ENCODE data around the gene NR4A1. TPM values are rescaled to one million over a fixed set of nuclear protein-coding genes. Genes with fewer than 3 reads are reported as not detected.
"Not testable (repeated sequence)": the region's sequence is repeated elsewhere in the genome, so short reads cannot be mapped to it uniquely, and the experiment has no call there.

NR4A1 gene
- total RNA-seq, 1 donor from 2014 or later, result 24.2 TPM

DNA sequence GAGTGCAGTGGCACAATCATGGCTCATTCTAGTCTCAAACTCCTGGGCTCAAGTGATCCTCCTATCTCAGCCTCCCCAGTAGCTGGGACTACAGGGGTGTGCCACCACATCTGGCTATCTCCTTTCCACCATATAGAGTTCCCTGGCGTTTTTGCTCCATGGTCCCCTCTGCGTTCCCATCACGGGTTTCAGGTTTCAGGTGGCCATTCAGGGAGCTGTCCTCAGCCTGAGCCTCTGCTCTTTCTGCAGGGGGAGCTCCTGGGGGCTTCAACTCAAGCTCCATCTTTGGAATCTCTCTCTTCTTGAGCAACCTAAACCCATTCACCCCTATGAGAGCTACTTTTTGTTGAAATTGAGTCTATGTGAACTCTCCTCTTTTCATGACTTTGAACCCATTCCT lies 39.8 kb downstream of the NR4A1 start:
- peaks cover 31% of the 10 kb centered on the region for H3K27me3 Mint-ChIP-seq
- H3K27ac Mint-ChIP-seq, result no peak overlapping the region
- H3K4me1 Mint-ChIP-seq, result peaks cover 14% of the 10 kb centered on the region
- H3K36me3 Mint-ChIP-seq (ENCODE audit: low read depth), result no peaks in the 10 kb centered on the region
- POLR2A ChIA-PET, result interaction anchor here (1.3 kb wide), 1 partner anchor 27 kb away, joined by 3 read pairs; no protein-coding TSS in a partner anchor
- TF ChIP-seq, protein P1, sequence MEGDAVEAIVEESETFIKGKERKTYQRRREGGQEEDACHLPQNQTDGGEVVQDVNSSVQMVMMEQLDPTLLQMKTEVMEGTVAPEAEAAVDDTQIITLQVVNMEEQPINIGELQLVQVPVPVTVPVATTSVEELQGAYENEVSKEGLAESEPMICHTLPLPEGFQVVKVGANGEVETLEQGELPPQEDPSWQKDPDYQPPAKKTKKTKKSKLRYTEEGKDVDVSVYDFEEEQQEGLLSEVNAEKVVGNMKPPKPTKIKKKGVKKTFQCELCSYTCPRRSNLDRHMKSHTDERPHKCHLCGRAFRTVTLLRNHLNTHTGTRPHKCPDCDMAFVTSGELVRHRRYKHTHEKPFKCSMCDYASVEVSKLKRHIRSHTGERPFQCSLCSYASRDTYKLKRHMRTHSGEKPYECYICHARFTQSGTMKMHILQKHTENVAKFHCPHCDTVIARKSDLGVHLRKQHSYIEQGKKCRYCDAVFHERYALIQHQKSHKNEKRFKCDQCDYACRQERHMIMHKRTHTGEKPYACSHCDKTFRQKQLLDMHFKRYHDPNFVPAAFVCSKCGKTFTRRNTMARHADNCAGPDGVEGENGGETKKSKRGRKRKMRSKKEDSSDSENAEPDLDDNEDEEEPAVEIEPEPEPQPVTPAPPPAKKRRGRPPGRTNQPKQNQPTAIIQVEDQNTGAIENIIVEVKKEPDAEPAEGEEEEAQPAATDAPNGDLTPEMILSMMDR (IDR thresholded peaks at IDR 0.05), result no peak
- CTCF ChIA-PET, result interaction anchor here (12.3 kb wide), 1 partner anchor 67 kb away, joined by 342 read pairs; no protein-coding TSS in a partner anchor
- intact Hi-C loops (cut with micrococcal nuclease), result no loop called here
- ATAC-seq (ENCODE audit: low read depth) (no peak), DNase-seq (no peak)
- no peaks in the 10 kb centered on the region for H3K9me3 Mint-ChIP-seq
- no peak overlapping the region for H3K4me3 Mint-ChIP-seq

DNA sequence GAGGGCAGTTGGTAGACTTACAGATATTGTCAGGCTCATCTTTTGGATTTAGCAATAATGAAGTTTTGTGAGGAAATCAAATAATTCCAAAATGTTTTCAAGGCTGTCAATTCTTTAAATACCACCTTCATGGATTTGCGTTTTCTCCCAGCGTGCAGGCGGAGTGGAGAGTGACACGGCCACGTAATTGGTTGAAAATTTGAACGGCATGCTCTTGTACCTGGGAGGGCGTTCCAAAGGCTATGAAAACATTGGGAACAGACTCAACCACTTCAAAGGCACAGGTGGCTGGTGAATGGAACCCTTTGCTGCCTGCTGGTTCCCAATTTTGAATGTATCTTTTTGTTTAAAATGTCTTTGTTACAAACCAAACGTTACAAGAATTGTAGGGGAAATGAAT lies 40.6 kb downstream of the NR4A1 start:
- DNase-seq (no peak), ATAC-seq (ENCODE audit: low read depth) (no peak)
- Mint-ChIP-seq H3K27me3 (peaks cover 28% of the 10 kb centered on the region), H3K36me3 (ENCODE audit: low read depth) (no peaks in the 10 kb centered on the region), H3K9me3 (no peaks in the 10 kb centered on the region), H3K4me1 (peaks cover 14% of the 10 kb centered on the region), H3K27ac (no peak overlapping the region), H3K4me3 (no peak overlapping the region)
- intact Hi-C loops (cut with micrococcal nuclease), result no loop called here
- ChIA-PET POLR2A (no interaction called here), CTCF (no interaction called here)
- TF ChIP-seq, protein P1 (IDR thresholded peaks at IDR 0.05), result no peak

- no peak overlapping the region for H3K4me3 Mint-ChIP-seq
- ChIA-PET CTCF (no interaction called here), POLR2A (no interaction called here)
- no peaks in the 10 kb centered on the region for H3K9me3 Mint-ChIP-seq
- intact Hi-C loops (cut with micrococcal nuclease), result no loop called here
- peaks cover 9% of the 10 kb centered on the region for H3K4me1 Mint-ChIP-seq
- H3K36me3 Mint-ChIP-seq (ENCODE audit: low read depth), result no peaks in the 10 kb centered on the region
- no peak overlapping the region for H3K27ac Mint-ChIP-seq
- peaks cover 30% of the 10 kb centered on the region for H3K27me3 Mint-ChIP-seq
- ATAC-seq (ENCODE audit: low read depth), result no peak
- DNase-seq, result no peak
- TF ChIP-seq, protein P1 (IDR thresholded peaks at IDR 0.05), result no peak
Measured at GRCh38 chr12:52093346-52093745, 42.1 kb downstream of the NR4A1 start.

GRCh38 chr12:52096332-52097044 lies 45.2 kb downstream of the NR4A1 start:
- ChIA-PET POLR2A (no interaction called here), CTCF (no interaction called here)
- peaks cover 26% of the 10 kb centered on the region for H3K27me3 Mint-ChIP-seq
- H3K9me3 Mint-ChIP-seq, result no peaks in the 10 kb centered on the region
- no peak for ATAC-seq (ENCODE audit: low read depth)
- H3K4me1 Mint-ChIP-seq, result no peaks in the 10 kb centered on the region
- no peak overlapping the region for H3K4me3 Mint-ChIP-seq
- no peak overlapping the region for H3K27ac Mint-ChIP-seq
- no peaks in the 10 kb centered on the region for H3K36me3 Mint-ChIP-seq (ENCODE audit: low read depth)
- TF ChIP-seq, protein P1 (IDR thresholded peaks at IDR 0.05), result no peak
- DNase-seq, result no peak
- intact Hi-C loops (cut with micrococcal nuclease), result no loop called here

DNA sequence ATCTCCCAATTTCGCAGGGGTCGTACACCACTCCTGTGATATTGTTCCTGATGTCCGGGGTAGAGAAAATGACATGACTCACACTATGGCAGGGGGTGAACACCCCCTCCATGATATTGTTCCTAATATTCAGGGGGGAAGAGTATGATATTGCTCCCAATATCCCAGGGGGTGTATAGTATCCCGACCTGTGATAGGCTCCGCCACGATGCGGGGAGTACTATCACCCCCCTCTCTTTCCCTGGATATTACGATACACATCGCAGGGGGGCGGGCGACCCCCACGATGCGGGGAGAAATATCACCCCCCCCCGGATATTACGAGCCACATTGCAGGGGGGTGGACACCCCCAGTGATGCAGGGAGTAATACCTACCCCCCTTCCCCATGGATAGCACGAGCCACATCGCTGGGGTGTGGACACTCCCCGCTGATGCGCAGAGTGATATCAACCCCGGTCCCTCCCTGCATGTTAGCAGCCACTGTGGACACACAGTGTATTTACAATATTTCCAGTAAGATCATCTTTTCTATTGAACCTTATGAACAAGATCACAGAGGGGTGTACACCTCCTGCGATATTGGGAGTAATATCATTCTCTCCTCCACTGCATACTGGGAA lies 45.9 kb downstream of the NR4A1 start:
- no peak overlapping the region for H3K4me3 Mint-ChIP-seq
- TF ChIP-seq, protein P1 (IDR thresholded peaks at IDR 0.05), result no peak
- ATAC-seq (ENCODE audit: low read depth), result no peak
- no peaks in the 10 kb centered on the region for H3K9me3 Mint-ChIP-seq
- peaks cover 20% of the 10 kb centered on the region for H3K27me3 Mint-ChIP-seq
- intact Hi-C loops (cut with micrococcal nuclease), result no loop called here
- POLR2A ChIA-PET, result no interaction called here
- no peaks in the 10 kb centered on the region for H3K36me3 Mint-ChIP-seq (ENCODE audit: low read depth)
- H3K27ac Mint-ChIP-seq, result no peak overlapping the region
- DNase-seq, result no peak
- CTCF ChIA-PET, result no interaction called here
- no peaks in the 10 kb centered on the region for H3K4me1 Mint-ChIP-seq

DNA sequence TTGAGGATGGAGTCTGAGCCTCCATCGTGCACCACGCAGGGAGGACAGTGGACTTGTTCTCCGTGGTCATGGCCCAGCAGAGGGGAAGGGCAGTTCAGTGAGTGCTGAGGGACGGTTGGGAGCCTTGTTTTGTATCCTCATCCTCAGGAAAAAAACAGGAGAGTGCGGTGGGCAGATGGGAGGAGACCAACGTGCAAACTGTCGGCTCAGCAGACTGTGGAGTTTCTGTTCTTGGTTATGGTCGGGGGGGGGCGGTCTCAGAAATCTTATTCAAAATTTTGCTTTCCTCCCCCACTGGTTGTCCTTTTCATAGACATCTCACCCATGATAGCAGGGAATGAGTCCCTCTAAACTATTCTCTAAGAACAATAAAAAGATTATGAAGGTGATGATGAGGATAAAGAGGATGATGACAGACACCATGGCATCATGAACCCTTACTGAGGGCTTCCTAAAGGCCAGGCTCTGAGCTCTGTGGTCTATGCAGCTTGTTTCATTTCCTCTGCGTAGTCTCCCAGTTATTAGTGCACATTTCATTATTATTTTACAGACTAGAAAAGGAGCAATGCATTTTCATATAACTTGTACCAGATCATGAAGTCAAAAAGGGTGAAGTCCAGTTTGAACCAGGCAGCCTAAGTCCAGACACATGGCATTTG lies 53.3 kb downstream of the NR4A1 start:
- not testable (repeated sequence) for H3K9me3 Mint-ChIP-seq; ATAC-seq (ENCODE audit: low read depth); DNase-seq; H3K36me3 Mint-ChIP-seq (ENCODE audit: low read depth)
- ChIA-PET CTCF (interaction anchor here (1.1 to 3.1 kb wide), 4 partner anchors 17 to 79 kb away, joined by 3 to 17 read pairs (median 4); no protein-coding TSS in a partner anchor), POLR2A (interaction anchor here (0.8 to 1.8 kb wide), 4 partner anchors 13 to 901 kb away, joined by 3 to 15 read pairs (median 4); partner anchors contain the start of gene EIF4B)
- peak overlapping the region; percentile 78 for H3K4me3 Mint-ChIP-seq
- peaks cover 11% of the 10 kb centered on the region for H3K27me3 Mint-ChIP-seq
- H3K4me1 Mint-ChIP-seq, result peaks cover 20% of the 10 kb centered on the region
- intact Hi-C loops (cut with micrococcal nuclease), result loop anchor here (1.0 to 2.0 kb wide), 2 partner anchors 14 to 16 kb away; no protein-coding TSS in a partner anchor
- H3K27ac Mint-ChIP-seq, result peak overlapping the region; percentile 85
